Endothelial cell (in vitro differentiated cells): Measurements from ENCODE around the gene AP4B1. TPM values are rescaled to one million over a fixed set of nuclear protein-coding genes. Genes with fewer than 3 reads are reported as not detected.

Experiments
- DNase-seq: peaks from one replicate; pipeline ENCODE4 v3.0.0; 2021; ENCODE audit warnings: low spot score
- H3K27ac Mint-ChIP-seq: one replicate; pipeline ENCODE4 v1.8.0; 2021; ENCODE audit warnings: mixed read lengths, inconsistent platforms; ENCODE audit not compliant: unreplicated experiment
- H3K27me3 Mint-ChIP-seq: one replicate; pipeline ENCODE4 v1.8.0; 2021; ENCODE audit warnings: mild to moderate bottlenecking, moderate library complexity, mixed read lengths, inconsistent platforms; ENCODE audit not compliant: unreplicated experiment
- H3K36me3 Mint-ChIP-seq: one replicate; pipeline ENCODE4 v1.8.0; 2021; ENCODE audit warnings: mild to moderate bottlenecking, low read depth, mixed read lengths, inconsistent platforms; ENCODE audit not compliant: unreplicated experiment
- H3K4me1 Mint-ChIP-seq: one replicate; pipeline ENCODE4 v1.8.0; 2021; ENCODE audit warnings: mild to moderate bottlenecking, mixed read lengths, inconsistent platforms; ENCODE audit not compliant: unreplicated experiment
- H3K4me3 Mint-ChIP-seq: one replicate; pipeline ENCODE4 v1.8.0; 2021; ENCODE audit warnings: mild to moderate bottlenecking, mixed read lengths, inconsistent platforms; ENCODE audit not compliant: unreplicated experiment
- H3K9me3 Mint-ChIP-seq: one replicate; pipeline ENCODE4 v1.8.0; 2021; ENCODE audit warnings: mixed read lengths, inconsistent platforms; ENCODE audit not compliant: unreplicated experiment
- CTCF ChIP-seq: fragments of 200-600 bp; sonication (generic); IDR thresholded peaks from one replicate; pipeline ENCODE4 v1.5.0; 2021; ENCODE audit warnings: antibody characterized with exemption; ENCODE audit not compliant: unreplicated experiment
- total RNA-seq: library from RNA; stranded (reverse); fragmentation: NEBNext Ultra II Directional; extraction: Animal tissue kit (Norgen Biotek cat#: 25700); gene quantifications from one replicate; pipeline ENCODE4 v1.2.1, GENCODE V29; 2021; ENCODE audit not compliant: unreplicated experiment

AP4B1 gene
- total RNA-seq, 1 donor from 2014 or later = 28.4 TPM

- peak overlapping the region; percentile 93 for H3K4me3 Mint-ChIP-seq
- H3K4me1 Mint-ChIP-seq = peaks cover 33% of the 10 kb centered on the region
- H3K27ac Mint-ChIP-seq = peak overlapping the region; percentile 96
- no peaks in the 10 kb centered on the region for H3K9me3 Mint-ChIP-seq
- H3K36me3 Mint-ChIP-seq = no peaks in the 10 kb centered on the region
- no peak for TF ChIP-seq CTCF
- DNase-seq = no peak
- peaks cover 19% of the 10 kb centered on the region for H3K27me3 Mint-ChIP-seq
These were observed 23.8 kb upstream of the AP4B1 start for GRCh38 chr1:113928187-113928930.

- DNase-seq = no peak
- Mint-ChIP-seq H3K36me3 (no peaks in the 10 kb centered on the region), H3K9me3 (no peaks in the 10 kb centered on the region), H3K4me3 (no peak overlapping the region), H3K4me1 (peaks cover 7% of the 10 kb centered on the region), H3K27me3 (peaks cover 9% of the 10 kb centered on the region), H3K27ac (no peak overlapping the region)
- no peak for TF ChIP-seq CTCF
These were observed 19.9 kb upstream of the AP4B1 start for GRCh38 chr1:113924473-113924872.

- no peaks in the 10 kb centered on the region for H3K9me3 Mint-ChIP-seq
- no peak for DNase-seq
- H3K36me3 Mint-ChIP-seq = no peaks in the 10 kb centered on the region
- H3K4me1 Mint-ChIP-seq = no peaks in the 10 kb centered on the region
- H3K27ac Mint-ChIP-seq = no peak overlapping the region
- H3K4me3 Mint-ChIP-seq = no peak overlapping the region
- H3K27me3 Mint-ChIP-seq = peaks cover 2% of the 10 kb centered on the region
- no peak for TF ChIP-seq CTCF
These were observed 18.4 kb upstream of the AP4B1 start for GRCh38 chr1:113922957-113923356.

GRCh38 chr1:113918243-113918642 lies 13.6 kb upstream of the AP4B1 start:
- no peak for TF ChIP-seq CTCF
- Mint-ChIP-seq H3K36me3 (no peaks in the 10 kb centered on the region), H3K27me3 (no peaks in the 10 kb centered on the region), H3K9me3 (no peaks in the 10 kb centered on the region), H3K27ac (no peak overlapping the region), H3K4me1 (no peaks in the 10 kb centered on the region), H3K4me3 (no peak overlapping the region)
- DNase-seq = no peak

- Mint-ChIP-seq H3K4me1 (no peaks in the 10 kb centered on the region), H3K4me3 (no peak overlapping the region), H3K27ac (no peak overlapping the region), H3K9me3 (no peaks in the 10 kb centered on the region), H3K36me3 (no peaks in the 10 kb centered on the region), H3K27me3 (no peaks in the 10 kb centered on the region)
- TF ChIP-seq CTCF = no peak
- DNase-seq = no peak
These were observed 12.9 kb upstream of the AP4B1 start for GRCh38 chr1:113917400-113918082.
